Endothelial cell of umbilical vein (primary cell): ENCODE results near the gene COMP. TPM values are rescaled to one million over a fixed set of nuclear protein-coding genes. Genes with fewer than 3 reads are reported as not detected.

Experiments used
- BruUV-seq: library from RNA; stranded (reverse); fragments of 400-500 nt; replicated peaks from 2 replicates; lab custom pipeline; 2021; lab: Mats Ljungman, UMichigan
- CTCF ChIA-PET: fragments of 300-600, 350-600 bp; sonication (Branson Sonifier 250); formaldehyde crosslinking; loops from one replicate; lab custom pipeline; 2021; ENCODE audit warnings: antibody characterized with exemption, inconsistent platforms; lab: Charles Lee
- POLR2A ChIA-PET: fragments of 300-600, 350-600 bp; sonication (Branson Sonifier 250); formaldehyde crosslinking; loops from one replicate; lab custom pipeline; 2021; ENCODE audit warnings: antibody characterized with exemption, inconsistent platforms; lab: Charles Lee
- DNase-seq: peaks from one replicate; pipeline ENCODE4 v3.0.0-alpha.2; 2011; ENCODE audit warnings: low read depth, low spot score
- FAIRE-seq: peaks from 2 replicates; lab custom pipeline; 2011; peaks lifted over from hg19 to GRCh38; lab: Jason Lieb, UNC
- H2AFZ ChIP-seq: 2 replicates; pipeline ENCODE4 v1.6.0; 2012; ENCODE audit warnings: low read depth, low read length, control low read depth, inconsistent platforms
- H3K27ac ChIP-seq: 2 replicates; pipeline ENCODE4 v1.5.1; 2011; ENCODE audit warnings: low read depth, mild to moderate bottlenecking, control low read depth, low read length, moderate library complexity; ENCODE audit not compliant: insufficient read depth
- H3K27me3 ChIP-seq, 2 experiments: 2 replicates each; pipeline versions ENCODE4 v1.6.0 to v1.6.1; 2011; ENCODE audit warnings: low read length in 2 of 2, mixed read lengths in 1 of 2; ENCODE audit not compliant: control insufficient read depth in 2 of 2, insufficient read depth in 2 of 2
- H3K36me3 ChIP-seq, 2 experiments: 2 replicates in 1 of 2; 3 replicates in 1 of 2; pipeline ENCODE4 v1.5.1; 2011; ENCODE audit warnings: low read length in 2 of 2, mild to moderate bottlenecking in 1 of 2, moderate library complexity in 1 of 2; ENCODE audit not compliant: control insufficient read depth in 2 of 2, insufficient read depth in 2 of 2; ENCODE audit errors: extremely low read depth in 1 of 2
- H3K4me1 ChIP-seq: 3 replicates; pipeline ENCODE4 v1.5.1; 2011; ENCODE audit warnings: mild to moderate bottlenecking, low read length; ENCODE audit not compliant: control insufficient read depth, insufficient read depth; ENCODE audit errors: extremely low read depth
- H3K4me2 ChIP-seq: 2 replicates; pipeline ENCODE4 v1.6.1; 2011; ENCODE audit warnings: low read length, control low read depth, mixed read lengths; ENCODE audit not compliant: insufficient read depth
- H3K4me3 ChIP-seq, 3 experiments: fragments of 200-600 bp in 1 of 3; sonication (generic), shearing (Covaris generic) in 1 of 3; replicated peaks in 1 of 3; 2 replicates each; pipeline ENCODE4 v1.5.1; 2011 to 2016; ENCODE audit warnings: control low read depth in 3 of 3, low read length in 3 of 3, mild to moderate bottlenecking in 2 of 3, inconsistent platforms in 1 of 3, low read depth in 1 of 3, moderate library complexity in 1 of 3; ENCODE audit not compliant: insufficient read depth in 1 of 3
- H3K79me2 ChIP-seq: 2 replicates; pipeline ENCODE4 v1.6.0; 2012; ENCODE audit warnings: low read length, inconsistent platforms; ENCODE audit not compliant: control insufficient read depth, insufficient read depth
- H3K9ac ChIP-seq: replicated peaks from 2 replicates; pipeline ENCODE3; 2011; ENCODE audit warnings: low read length, control low read depth; ENCODE audit not compliant: insufficient read depth; ENCODE audit errors: extremely low read depth
- H3K9me1 ChIP-seq: replicated peaks from 3 replicates; pipeline ENCODE4 v1.6.0; 2011; ENCODE audit warnings: mild to moderate bottlenecking, low read length; ENCODE audit not compliant: control insufficient read depth, insufficient read depth; ENCODE audit errors: extremely low read depth
- H3K9me3 ChIP-seq: replicated peaks from 2 replicates; pipeline ENCODE4 v1.5.1; 2012; ENCODE audit warnings: low read length, inconsistent platforms; ENCODE audit not compliant: control insufficient read depth, insufficient read depth
- H4K20me1 ChIP-seq: replicated peaks from 2 replicates; pipeline ENCODE3; 2011; ENCODE audit warnings: mild to moderate bottlenecking, low read length; ENCODE audit not compliant: control insufficient read depth, insufficient read depth; ENCODE audit errors: extremely low read depth
- EZH2 ChIP-seq: IDR thresholded peaks from 2 replicates; pipeline ENCODE4 v1.6.1; 2012; ENCODE audit warnings: borderline replicate concordance, low read depth, mild to moderate bottlenecking, moderate library complexity, low read length, inconsistent platforms; ENCODE audit not compliant: severe bottlenecking
- FOS ChIP-seq: IDR thresholded peaks from 2 replicates; pipeline ENCODE4 v1.6.1; 2011; ENCODE audit warnings: mild to moderate bottlenecking, low read length, moderate library complexity, borderline replicate concordance; ENCODE audit not compliant: insufficient read depth
- GATA2 ChIP-seq: IDR thresholded peaks from 2 replicates; pipeline ENCODE4 v1.7.0; 2011; ENCODE audit warnings: low read depth, mild to moderate bottlenecking, moderate library complexity, mixed read lengths, low read length; ENCODE audit not compliant: insufficient read length, insufficient read depth
- JUN ChIP-seq: IDR thresholded peaks from 2 replicates; pipeline ENCODE4 v1.6.1; 2011; ENCODE audit warnings: borderline replicate concordance, low read depth; ENCODE audit not compliant: insufficient read length, insufficient read depth
- MYC ChIP-seq: IDR thresholded peaks from one replicate; pipeline ENCODE4 v1.6.1; 2011; ENCODE audit warnings: mild to moderate bottlenecking, low read depth, low read length
- POLR2A ChIP-seq: IDR thresholded peaks from 2 replicates; pipeline ENCODE4 v1.6.1; 2012; ENCODE audit warnings: low read depth, mild to moderate bottlenecking, control low read depth, low read length
- POLR2AphosphoS5 ChIP-seq: IDR thresholded peaks from 2 replicates; pipeline ENCODE4 v1.6.1; 2012; ENCODE audit warnings: low read depth, mild to moderate bottlenecking, control low read depth, low read length, moderate library complexity; ENCODE audit not compliant: insufficient read depth
- dilution Hi-C: fragments of 300-500 bp; cut with MboI; formaldehyde crosslinking; loops from one replicate; pipeline ENCODE4 v1.15.0; 2019; ENCODE audit warnings: low sequenced_read_pairs; ENCODE audit not compliant: extremely low pct_ligation_motif_present
- intact Hi-C: fragments of 100-400 bp; cut with micrococcal nuclease; formaldehyde crosslinking; loops from one replicate; pipeline ENCODE4 v1.10.0; 2022
- polyA plus RNA-seq, 4 experiments: library from polyadenylated mRNA; depleted of rRNA in 3 of 4; stranded (reverse) in 3 of 4; unstranded in 1 of 4; fragments of >200 nt; gene quantifications; 2 replicates each; pipeline versions ENCODE4 v1.2.1 to v1.2.3, GENCODE V29; 2011 to 2012; ENCODE audit warnings: missing spikeins in 1 of 4
- total RNA-seq: library from RNA; stranded (reverse); gene quantifications from 2 replicates; pipeline ENCODE4 v1.2.3, GENCODE V29; 2021
- TF ChIP-seq, protein P1 (sequence below): IDR thresholded peaks from 2 replicates; pipeline ENCODE4 v1.6.1; 2011; ENCODE audit not compliant: insufficient read depth, insufficient read length
- TF ChIP-seq, protein P2 (sequence below), 2 donors: IDR thresholded peaks; 1 replicate in 1 of 2; 2 replicates in 1 of 2; pipeline ENCODE4 v1.5.1; 2011; ENCODE audit warnings: low read length in 2 of 2, mild to moderate bottlenecking in 2 of 2, moderate library complexity in 2 of 2, control low read depth in 1 of 2, inconsistent platforms in 1 of 2, low read depth in 1 of 2; ENCODE audit not compliant: insufficient read depth in 1 of 2; ENCODE audit errors: extremely low read depth in 1 of 2

Gene COMP
- total and polyA plus RNA-seq, 2 donors (not counting 3 experiments of a cell fraction or from before 2014, with no cell fraction given): not detected

DNA sequence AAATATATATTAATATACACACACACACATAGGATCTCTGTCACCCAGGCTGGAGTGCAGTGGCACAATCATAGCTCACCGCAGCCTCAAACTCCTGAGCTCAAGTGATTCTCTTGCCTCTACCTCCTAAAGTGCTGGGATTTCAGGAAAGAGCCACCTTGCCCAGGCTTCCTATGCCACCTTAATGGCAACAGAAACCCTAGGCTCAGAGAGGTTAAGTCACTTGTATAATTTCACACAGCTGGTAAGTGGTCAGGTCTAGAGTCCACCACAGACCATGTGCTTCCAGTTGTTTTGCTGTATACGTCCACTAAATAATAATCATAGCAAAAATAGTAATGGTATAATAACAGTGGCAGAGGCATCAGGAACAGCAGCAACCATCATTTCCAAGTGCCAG is 39.4 kb upstream of the COMP start:
- CTCF ChIA-PET: interaction anchor here (5.3 kb wide), 1 partner anchor 19 kb away, joined by 79 read pairs; no protein-coding TSS in a partner anchor
- no TSS peak for BruUV-seq
- FAIRE-seq: no peak
- TF ChIP-seq POLR2AphosphoS5: no peak
- TF ChIP-seq, protein P1, sequence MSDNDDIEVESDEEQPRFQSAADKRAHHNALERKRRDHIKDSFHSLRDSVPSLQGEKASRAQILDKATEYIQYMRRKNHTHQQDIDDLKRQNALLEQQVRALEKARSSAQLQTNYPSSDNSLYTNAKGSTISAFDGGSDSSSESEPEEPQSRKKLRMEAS: no peak
- TF ChIP-seq FOS: no peak
- no peak for TF ChIP-seq EZH2
- TF ChIP-seq POLR2A: no peak
- TF ChIP-seq, protein P2, sequence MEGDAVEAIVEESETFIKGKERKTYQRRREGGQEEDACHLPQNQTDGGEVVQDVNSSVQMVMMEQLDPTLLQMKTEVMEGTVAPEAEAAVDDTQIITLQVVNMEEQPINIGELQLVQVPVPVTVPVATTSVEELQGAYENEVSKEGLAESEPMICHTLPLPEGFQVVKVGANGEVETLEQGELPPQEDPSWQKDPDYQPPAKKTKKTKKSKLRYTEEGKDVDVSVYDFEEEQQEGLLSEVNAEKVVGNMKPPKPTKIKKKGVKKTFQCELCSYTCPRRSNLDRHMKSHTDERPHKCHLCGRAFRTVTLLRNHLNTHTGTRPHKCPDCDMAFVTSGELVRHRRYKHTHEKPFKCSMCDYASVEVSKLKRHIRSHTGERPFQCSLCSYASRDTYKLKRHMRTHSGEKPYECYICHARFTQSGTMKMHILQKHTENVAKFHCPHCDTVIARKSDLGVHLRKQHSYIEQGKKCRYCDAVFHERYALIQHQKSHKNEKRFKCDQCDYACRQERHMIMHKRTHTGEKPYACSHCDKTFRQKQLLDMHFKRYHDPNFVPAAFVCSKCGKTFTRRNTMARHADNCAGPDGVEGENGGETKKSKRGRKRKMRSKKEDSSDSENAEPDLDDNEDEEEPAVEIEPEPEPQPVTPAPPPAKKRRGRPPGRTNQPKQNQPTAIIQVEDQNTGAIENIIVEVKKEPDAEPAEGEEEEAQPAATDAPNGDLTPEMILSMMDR (IDR thresholded peaks at IDR 0.05; ENCODE audit: extremely low read depth in 1 of 2, insufficient read depth in 1 of 2, low read depth in 1 of 2, low read length in 2 of 2): no peak
- TF ChIP-seq MYC: no peak
- no peak for TF ChIP-seq JUN
- no peak for TF ChIP-seq GATA2
- Histone ChIP-seq H3K27me3 (peaks cover 2 to 4% of the 10 kb centered on the region in 2 experiments), H3K27ac (no peak overlapping the region), H4K20me1 (no peaks in the 10 kb centered on the region), H3K79me2 (peaks cover 37% of the 10 kb centered on the region), H3K4me3 (no peak overlapping the region), H3K4me1 (peaks cover 17% of the 10 kb centered on the region), H3K9me1 (no peaks in the 10 kb centered on the region), H3K9ac (no peak overlapping the region), H2AFZ (no peak overlapping the region), H3K4me2 (no peak overlapping the region), H3K9me3 (no peaks in the 10 kb centered on the region), H3K36me3 (no peaks in the 10 kb centered on the region)
- POLR2A ChIA-PET: no interaction called here
- DNase-seq: no peak
- intact Hi-C loops (loop anchor here (2.0 kb wide), 1 partner anchor 152 kb away; no protein-coding TSS in a partner anchor), dilution Hi-C loops (no loop called here)
